GM13977 (cell line): Measurements from ENCODE around the gene ZSCAN22.
A peak's percentile ranks its signal among the peaks of the same experiment; 100 is the strongest.

Experiments used
- DNase-seq: peaks from one replicate; pipeline ENCODE4 v3.0.0; 2012; ENCODE audit warnings: low spot score
- CTCF ChIP-seq: IDR thresholded peaks from 2 replicates; pipeline ENCODE4 v1.5.1; 2012; ENCODE audit warnings: mild to moderate bottlenecking, control low read depth; ENCODE audit not compliant: insufficient read depth; ENCODE audit errors: extremely low read depth, missing control alignments
- in situ Hi-C: fragments of 300-500 bp; cut with MboI; formaldehyde crosslinking; loops from one replicate; pipeline ENCODE4 v1.12.0; 2022; ENCODE audit warnings: low sequenced_read_pairs, low pct_unique_long_range_greater_than_20kb, mixed read lengths, inconsistent platforms; ENCODE audit not compliant: unreplicated experiment

ZSCAN22 gene

GRCh38 chr19:58387338-58388174 lies 60.8 kb downstream of the ZSCAN22 start:
- no peak for DNase-seq
- in situ Hi-C loops = no loop called here
- peak; percentile 12 for TF ChIP-seq CTCF

- in situ Hi-C loops = no loop called here
- no peak for TF ChIP-seq CTCF
- DNase-seq = no peak
Measured at GRCh38 chr19:58388175-58388526, 61.4 kb downstream of the ZSCAN22 start.
